A673 (cell line): ENCODE measurements around the gene TTC36. TPM values are rescaled to one million over a fixed set of nuclear protein-coding genes. Genes with fewer than 3 reads are reported as not detected.
A peak's percentile ranks its signal among the peaks of the same experiment; 100 is the strongest.
"Not testable (repeated sequence)": the region's sequence is repeated elsewhere in the genome, so short reads cannot be mapped to it uniquely, and the experiment has no call there.

Source experiments
- Bru-seq: library from RNA; stranded (reverse); fragments of 400-500 nt; gene quantifications from one replicate; lab custom pipeline; 2021; lab: Mats Ljungman, UMichigan
- BruChase-seq, 2 experiments: library from RNA; stranded (reverse); fragments of 400-500 nt; gene quantifications; one replicate each; lab custom pipeline; 2021; lab: Mats Ljungman, UMichigan
- BruUV-seq: library from RNA; stranded (reverse); fragments of 400-500 nt; replicated peaks from 2 replicates; lab custom pipeline; 2021; lab: Mats Ljungman, UMichigan
- CTCF ChIA-PET: fragments of 300-600 bp; sonication (Branson Sonifier 250); formaldehyde crosslinking; loops from one replicate; lab custom pipeline; 2022; ENCODE audit warnings: antibody characterized with exemption; lab: Charles Lee
- POLR2A ChIA-PET: fragments of 300-600 bp; sonication (Branson Sonifier 250); formaldehyde crosslinking; loops from one replicate; lab custom pipeline; 2022; ENCODE audit warnings: antibody characterized with exemption; ENCODE audit not compliant: low non-redundant PET; lab: Charles Lee
- DNase-seq: peaks from one replicate; pipeline ENCODE4 v3.0.0-alpha.2; 2015; ENCODE audit warnings: low spot score
- H3K27ac ChIP-seq: fragments of 200-600 bp; sonication (generic); 2 replicates; pipeline ENCODE4 v1.5.1; 2016; ENCODE audit warnings: mixed run types, low read depth, mild to moderate bottlenecking, mixed read lengths, antibody characterized with exemption, low read length; ENCODE audit not compliant: poor library complexity, severe bottlenecking
- H3K27me3 ChIP-seq: fragments of 200-600 bp; sonication (generic); replicated peaks from 2 replicates; pipeline ENCODE4 v1.6.1; 2017; ENCODE audit warnings: mixed run types, low read depth, mild to moderate bottlenecking, mixed read lengths, antibody characterized with exemption, low read length; ENCODE audit not compliant: insufficient read depth, poor library complexity
- H3K36me3 ChIP-seq: fragments of 200-600 bp; sonication (generic); 2 replicates; pipeline ENCODE4 v1.6.1; 2016; ENCODE audit warnings: mixed run types, mild to moderate bottlenecking, mixed read lengths, antibody characterized with exemption, low read length; ENCODE audit not compliant: insufficient read depth, poor library complexity, severe bottlenecking
- H3K4me1 ChIP-seq: fragments of 200-600 bp; sonication (generic); 2 replicates; pipeline ENCODE4 v1.6.1; 2017; ENCODE audit warnings: mixed run types, mild to moderate bottlenecking, mixed read lengths, antibody characterized with exemption, low read length; ENCODE audit not compliant: insufficient read depth, poor library complexity, severe bottlenecking
- H3K4me3 ChIP-seq: fragments of 200-600 bp; sonication (generic); 2 replicates; pipeline ENCODE4 v1.5.1; 2016; ENCODE audit warnings: low read depth, mixed run types, mild to moderate bottlenecking, mixed read lengths, low read length; ENCODE audit not compliant: poor library complexity, severe bottlenecking
- H3K9me3 ChIP-seq: fragments of 200-600 bp; sonication (generic); 2 replicates; pipeline ENCODE4 v1.6.1; 2016; ENCODE audit warnings: mixed run types, low read depth, mild to moderate bottlenecking, mixed read lengths, antibody characterized with exemption, low read length; ENCODE audit not compliant: poor library complexity, severe bottlenecking
- CTCF ChIP-seq: fragments of 300-800, 200-600 bp; sonication (generic); conservative IDR thresholded peaks from 2 replicates; pipeline ENCODE4 v1.5.1; 2017; ENCODE audit warnings: low read depth, mild to moderate bottlenecking, antibody characterized with exemption, low read length, moderate library complexity, mixed read lengths
- EZH2 ChIP-seq: fragments of 200-600 bp; sonication (generic); IDR thresholded peaks from 2 replicates; pipeline ENCODE4 v1.6.1; 2017; ENCODE audit warnings: borderline replicate concordance, low read depth, mild to moderate bottlenecking, mixed read lengths, antibody characterized with exemption, low read length; ENCODE audit not compliant: poor library complexity, severe bottlenecking
- intact Hi-C: fragments of 100-400 bp; cut with micrococcal nuclease; formaldehyde crosslinking; loops from one replicate; pipeline ENCODE4 v1.10.0; 2022; ENCODE audit not compliant: unreplicated experiment
- long read RNA-seq: library from polyadenylated mRNA; stranded (forward); transcript quantifications from one replicate; pipeline ENCODE4 v2.0.0, GENCODE V29; 2022
- total RNA-seq: library from RNA; stranded (reverse); gene quantifications from 2 replicates; pipeline ENCODE4 v1.2.3, GENCODE V29; 2021

The TTC36 gene
- total RNA-seq (0.39 and 1.1 TPM in 2 replicates), Bru-seq, nascent RNA (percentile 62 among the genes with signal in this experiment), BruChase-seq, experiment 1, labeled RNA remaining after a 2-hour chase (percentile 41 among the genes with signal in this experiment), BruChase-seq, experiment 2, labeled RNA remaining after a 6-hour chase (percentile 35 among the genes with signal in this experiment)
- long read RNA-seq, result 0 reads

- ChIA-PET CTCF (no interaction called here), POLR2A (no interaction called here)
- Histone ChIP-seq H3K4me1 (peaks cover 9% of the 10 kb centered on the region), H3K27ac (no peak within 1 kb of the TSS), H3K36me3 (peaks cover 32% of the 10 kb centered on the region), H3K4me3 (no peak within 1 kb of the TSS), H3K27me3 (no peaks in the 10 kb centered on the region), H3K9me3 (no peaks in the 10 kb centered on the region)
- TF ChIP-seq CTCF (no peak), EZH2 (no peak)
- BruUV-seq, result no TSS peak
- intact Hi-C loops, result no loop called here
- DNase-seq, result no peak
Measured at GRCh38 chr11:118527109-118527508, at the start of gene TTC36. Gene TTC36 (plus strand): TSS chr11:118527474. CDS start chr11:118527495, 21 bp downstream.

- H3K27ac ChIP-seq, POLR2A ChIA-PET, BruUV-seq, CTCF ChIA-PET, H3K9me3 ChIP-seq, H3K4me3 ChIP-seq, H3K4me1 ChIP-seq, H3K27me3 ChIP-seq, DNase-seq: not testable (repeated sequence)
- intact Hi-C loops, result loop anchor here (10.0 kb wide), 1 partner anchor 186 kb away; no protein-coding TSS in a partner anchor
- H3K36me3 ChIP-seq, result peaks cover 93% of the 10 kb centered on the region
Measured at GRCh38 chr11:118481238-118481637, 46.0 kb upstream of the TTC36 start.

GRCh38 chr11:118484405-118484804, 42.9 kb upstream of the TTC36 start:
- H3K27ac ChIP-seq, result no peak overlapping the region
- ChIA-PET CTCF (no interaction called here), POLR2A (no interaction called here)
- H3K4me3 ChIP-seq, result no peak overlapping the region
- H3K4me1 ChIP-seq, result no peaks in the 10 kb centered on the region
- TF ChIP-seq CTCF, result no peak
- no peak for TF ChIP-seq EZH2
- H3K27me3 ChIP-seq, result no peaks in the 10 kb centered on the region
- intact Hi-C loops, result loop anchor here (10.0 kb wide), 1 partner anchor 190 kb away; no protein-coding TSS in a partner anchor
- BruUV-seq, result no TSS peak
- H3K9me3 ChIP-seq, result no peaks in the 10 kb centered on the region
- H3K36me3 ChIP-seq, result peaks cover 89% of the 10 kb centered on the region
- no peak for DNase-seq

GRCh38 chr11:118485273-118485672, 42.0 kb upstream of the TTC36 start:
- peaks cover 89% of the 10 kb centered on the region for H3K36me3 ChIP-seq
- DNase-seq, result no peak
- H3K4me1 ChIP-seq, result no peaks in the 10 kb centered on the region
- BruUV-seq, result no TSS peak
- H3K27me3 ChIP-seq, result no peaks in the 10 kb centered on the region
- ChIA-PET CTCF (no interaction called here), POLR2A (no interaction called here)
- TF ChIP-seq CTCF (no peak; the same call in 1 of the 2 replicates), EZH2 (no peak)
- H3K27ac ChIP-seq, result no peak overlapping the region
- no peaks in the 10 kb centered on the region for H3K9me3 ChIP-seq
- H3K4me3 ChIP-seq, result no peak overlapping the region
- intact Hi-C loops, result loop anchor here (5.0 to 10.0 kb wide), 5 partner anchors 48 to 333 kb away; partner anchors contain the start of genes ATP5MG, KMT2A and SCN4B
